ENCODE measurements around the gene PLK5.

PLK5 gene

DNA sequence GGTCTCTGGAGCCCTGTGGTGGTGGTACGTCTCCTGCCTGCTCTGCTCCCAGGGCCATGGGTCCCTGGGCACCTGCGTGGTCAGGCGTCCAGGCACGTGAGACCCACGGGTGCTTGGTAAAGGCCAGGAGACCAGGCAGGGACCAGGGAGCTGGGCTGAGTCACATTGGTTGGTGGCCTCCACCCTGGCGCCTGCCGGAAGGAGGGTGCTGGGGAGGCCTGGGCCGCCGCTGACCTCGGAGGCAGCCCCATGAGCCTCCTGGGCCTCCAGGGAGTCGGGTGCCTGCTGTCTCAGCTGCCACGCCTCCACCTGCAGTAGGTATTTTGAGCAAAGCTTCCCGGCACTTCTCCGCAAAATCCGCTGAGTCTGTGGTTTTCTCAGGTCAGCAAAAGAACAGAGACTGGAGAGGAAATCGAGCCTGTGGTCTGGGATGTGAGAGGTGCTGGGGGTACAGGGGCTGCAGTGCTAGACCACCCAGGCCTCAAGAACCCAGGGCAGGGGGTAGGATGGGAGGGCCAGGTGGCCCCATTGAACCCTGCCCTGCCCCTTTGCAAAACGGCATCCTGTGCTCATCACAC, 3.6 kb upstream of the PLK5 start:
- Histone ChIP-seq H3K27ac (ENCODE audit: poor library complexity, severe bottlenecking) (no peak overlapping the region), H3K4me3 (ENCODE audit: severe bottlenecking) (no peak overlapping the region), H3K4me1 (ENCODE audit: insufficient read depth, poor library complexity, severe bottlenecking) (no peaks in the 10 kb centered on the region), H3K9me3 (ENCODE audit: severe bottlenecking) (no peaks in the 10 kb centered on the region), H3K27me3 (ENCODE audit: insufficient read depth, poor library complexity, severe bottlenecking) (peaks cover 23% of the 10 kb centered on the region), H3K36me3 (ENCODE audit: low read depth) (no peaks in the 10 kb centered on the region)
- ATAC-seq (ENCODE audit: low read depth) (no peak; the same call in 2 of the 3 replicates), DNase-seq (ENCODE audit: low spot score) (no peak)
- TF ChIP-seq, protein P1, sequence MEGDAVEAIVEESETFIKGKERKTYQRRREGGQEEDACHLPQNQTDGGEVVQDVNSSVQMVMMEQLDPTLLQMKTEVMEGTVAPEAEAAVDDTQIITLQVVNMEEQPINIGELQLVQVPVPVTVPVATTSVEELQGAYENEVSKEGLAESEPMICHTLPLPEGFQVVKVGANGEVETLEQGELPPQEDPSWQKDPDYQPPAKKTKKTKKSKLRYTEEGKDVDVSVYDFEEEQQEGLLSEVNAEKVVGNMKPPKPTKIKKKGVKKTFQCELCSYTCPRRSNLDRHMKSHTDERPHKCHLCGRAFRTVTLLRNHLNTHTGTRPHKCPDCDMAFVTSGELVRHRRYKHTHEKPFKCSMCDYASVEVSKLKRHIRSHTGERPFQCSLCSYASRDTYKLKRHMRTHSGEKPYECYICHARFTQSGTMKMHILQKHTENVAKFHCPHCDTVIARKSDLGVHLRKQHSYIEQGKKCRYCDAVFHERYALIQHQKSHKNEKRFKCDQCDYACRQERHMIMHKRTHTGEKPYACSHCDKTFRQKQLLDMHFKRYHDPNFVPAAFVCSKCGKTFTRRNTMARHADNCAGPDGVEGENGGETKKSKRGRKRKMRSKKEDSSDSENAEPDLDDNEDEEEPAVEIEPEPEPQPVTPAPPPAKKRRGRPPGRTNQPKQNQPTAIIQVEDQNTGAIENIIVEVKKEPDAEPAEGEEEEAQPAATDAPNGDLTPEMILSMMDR (IDR thresholded peaks at IDR 0.05; ENCODE audit: poor library complexity, severe bottlenecking) = no peak

DNA sequence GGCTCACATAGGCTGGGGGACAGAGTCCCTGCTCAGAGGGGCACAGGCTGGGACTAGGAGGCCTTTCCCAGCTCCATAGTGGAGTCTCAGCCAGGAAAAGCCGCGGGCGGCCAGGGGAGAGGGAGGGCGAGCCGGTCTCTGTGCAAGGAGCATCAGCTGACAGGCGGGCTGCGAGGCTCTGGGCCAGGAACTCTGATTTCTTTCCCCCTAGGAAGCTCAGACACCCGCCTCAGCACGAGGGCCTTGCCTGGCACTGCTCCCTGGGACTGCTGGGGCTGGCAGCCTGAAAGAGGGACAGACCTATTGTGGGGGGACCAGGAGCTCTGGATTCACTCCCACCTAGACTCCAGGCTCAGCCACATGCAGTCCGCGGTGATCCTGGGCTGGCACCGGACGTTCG, 2.2 kb upstream of the PLK5 start:
- no peak for ATAC-seq (ENCODE audit: low read depth)
- Histone ChIP-seq H3K9me3 (ENCODE audit: severe bottlenecking) (no peaks in the 10 kb centered on the region), H3K27ac (ENCODE audit: poor library complexity, severe bottlenecking) (no peak overlapping the region), H3K4me1 (ENCODE audit: insufficient read depth, poor library complexity, severe bottlenecking) (no peaks in the 10 kb centered on the region), H3K4me3 (ENCODE audit: severe bottlenecking) (no peak overlapping the region), H3K27me3 (ENCODE audit: insufficient read depth, poor library complexity, severe bottlenecking) (peaks cover 31% of the 10 kb centered on the region), H3K36me3 (ENCODE audit: low read depth) (no peaks in the 10 kb centered on the region)
- TF ChIP-seq, protein P1 (IDR thresholded peaks at IDR 0.05; ENCODE audit: poor library complexity, severe bottlenecking) = no peak
- DNase-seq (ENCODE audit: low spot score) = no peak

DNA sequence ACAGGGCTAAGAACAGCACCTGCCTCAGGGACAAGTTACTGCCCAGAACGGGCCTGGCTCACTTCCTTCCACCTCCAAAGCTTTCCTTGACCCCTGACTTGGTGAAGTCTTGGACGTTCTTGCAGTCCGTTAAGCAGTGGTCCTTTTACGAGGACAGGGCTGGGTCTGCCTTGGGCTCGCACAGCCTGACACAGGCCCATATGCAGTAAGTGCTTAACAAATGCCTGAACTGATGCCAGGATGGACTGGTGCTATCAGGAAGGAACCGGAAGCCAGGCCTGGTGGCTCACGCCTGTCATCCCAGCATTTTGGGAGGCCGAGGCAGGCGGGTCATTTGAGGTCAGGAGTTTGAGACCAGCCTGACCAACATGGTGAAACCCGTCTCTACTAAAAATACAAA, 1.8 kb upstream of the PLK5 start:
- Histone ChIP-seq H3K9me3 (ENCODE audit: severe bottlenecking) (no peaks in the 10 kb centered on the region), H3K27ac (ENCODE audit: poor library complexity, severe bottlenecking) (no peak overlapping the region), H3K4me1 (ENCODE audit: insufficient read depth, poor library complexity, severe bottlenecking) (no peaks in the 10 kb centered on the region), H3K27me3 (ENCODE audit: insufficient read depth, poor library complexity, severe bottlenecking) (peaks cover 31% of the 10 kb centered on the region), H3K4me3 (ENCODE audit: severe bottlenecking) (no peak overlapping the region), H3K36me3 (ENCODE audit: low read depth) (no peaks in the 10 kb centered on the region)
- ATAC-seq (ENCODE audit: low read depth) (no peak), DNase-seq (ENCODE audit: low spot score) (no peak)
- TF ChIP-seq, protein P1 (IDR thresholded peaks at IDR 0.05; ENCODE audit: poor library complexity, severe bottlenecking) = no peak

DNA sequence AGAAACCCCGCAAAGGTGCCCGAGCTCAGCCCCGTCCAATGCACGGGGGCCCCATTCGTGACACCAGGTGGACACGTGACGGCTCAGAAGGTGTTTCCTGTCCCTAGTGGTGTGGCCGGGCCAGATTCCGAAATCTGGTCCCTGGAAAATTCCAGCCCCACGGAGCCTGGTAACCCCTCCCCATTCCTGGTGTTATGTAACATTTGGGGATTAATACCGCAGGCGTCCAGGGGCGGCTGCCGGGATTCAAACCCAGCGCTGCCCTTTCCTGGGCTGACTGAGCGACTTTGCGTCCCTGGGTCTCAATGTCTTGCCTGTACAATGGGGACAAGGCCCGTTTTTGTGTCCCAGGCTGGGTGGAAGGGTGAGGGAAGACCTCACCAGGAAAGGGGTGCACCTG, 1.0 kb upstream of the PLK5 start:
- ATAC-seq (ENCODE audit: low read depth) (no peak), DNase-seq (ENCODE audit: low spot score) (no peak)
- H3K4me3 ChIP-seq (ENCODE audit: severe bottlenecking) = no peak overlapping the region
- H3K27ac ChIP-seq (ENCODE audit: poor library complexity, severe bottlenecking) = no peak overlapping the region
- TF ChIP-seq, protein P1 (IDR thresholded peaks at IDR 0.05; ENCODE audit: poor library complexity, severe bottlenecking) = no peak
- H3K36me3 ChIP-seq (ENCODE audit: low read depth) = no peaks in the 10 kb centered on the region
- H3K9me3 ChIP-seq (ENCODE audit: severe bottlenecking) = no peaks in the 10 kb centered on the region
- H3K4me1 ChIP-seq (ENCODE audit: insufficient read depth, poor library complexity, severe bottlenecking) = no peaks in the 10 kb centered on the region
- H3K27me3 ChIP-seq (ENCODE audit: insufficient read depth, poor library complexity, severe bottlenecking) = peaks cover 31% of the 10 kb centered on the region

DNA sequence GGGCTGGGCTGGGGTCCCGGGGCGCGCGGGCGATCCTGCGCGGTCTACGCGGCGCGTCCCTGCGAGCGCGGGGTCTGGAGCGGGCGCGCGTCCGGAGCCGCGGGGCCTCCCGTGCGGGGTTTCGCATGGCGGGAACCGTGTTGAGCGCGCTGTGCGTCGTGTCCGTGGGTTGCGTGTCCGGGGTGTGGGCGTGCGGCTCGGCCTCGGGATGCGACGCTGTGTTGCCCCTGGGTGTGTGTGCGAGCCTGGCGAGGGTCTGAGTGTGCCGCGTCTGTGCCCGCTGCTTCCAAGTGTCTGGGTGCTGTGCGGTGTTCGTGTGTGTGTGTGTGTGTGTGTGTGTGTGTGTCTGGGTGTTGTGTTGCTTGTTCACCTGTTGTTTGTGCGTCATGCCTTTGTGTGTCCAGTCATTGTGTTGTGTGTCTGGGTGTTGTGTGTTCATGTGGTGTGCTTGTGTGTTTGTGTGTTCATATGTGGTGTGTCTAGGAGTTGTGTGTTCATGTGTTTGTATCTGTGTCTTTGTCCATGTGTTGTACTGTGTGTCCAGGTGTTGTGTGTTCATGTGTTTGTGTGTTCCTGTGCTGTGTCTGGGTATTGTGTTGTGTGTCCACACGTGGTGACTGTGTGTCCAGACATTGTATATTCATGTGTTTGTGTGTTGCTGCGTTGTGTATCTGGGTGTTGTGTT, 552 bp downstream of the PLK5 start:
- Histone ChIP-seq H3K36me3 (ENCODE audit: low read depth) (no peaks in the 10 kb centered on the region), H3K9me3 (ENCODE audit: severe bottlenecking) (no peaks in the 10 kb centered on the region), H3K4me1 (ENCODE audit: insufficient read depth, poor library complexity, severe bottlenecking) (no peaks in the 10 kb centered on the region), H3K27ac (ENCODE audit: poor library complexity, severe bottlenecking) (no peak overlapping the region), H3K27me3 (ENCODE audit: insufficient read depth, poor library complexity, severe bottlenecking) (peaks cover 31% of the 10 kb centered on the region), H3K4me3 (ENCODE audit: severe bottlenecking) (no peak overlapping the region)
- TF ChIP-seq, protein P1 (IDR thresholded peaks at IDR 0.05; ENCODE audit: poor library complexity, severe bottlenecking) = no peak
- DNase-seq (ENCODE audit: low spot score) (no peak), ATAC-seq (ENCODE audit: low read depth) (no peak)
